Activated T-helper 1 cell treated with anti-CD3 and anti-CD28 coated beads, Interleukin-2, amount 50 U/mL, for 16 hours (primary cell): Measurements from ENCODE around the gene SLTM.
"Not testable (repeated sequence)": the region's sequence is repeated elsewhere in the genome, so short reads cannot be mapped to it uniquely, and the experiment has no call there.

Experiments used
- DNase-seq, 2 donors: peaks; one replicate each; pipeline ENCODE4 v3.0.0-alpha.2; 2020; ENCODE audit warnings: low read depth in 1 of 2, low spot score in 1 of 2

The SLTM gene

GRCh38 chr15:58929891-58930416, 3.5 kb downstream of the SLTM start:
- DNase-seq: no peak

GRCh38 chr15:58926823-58927222, 6.7 kb downstream of the SLTM start:
- no peak for DNase-seq

GRCh38 chr15:58924327-58924726, 9.2 kb downstream of the SLTM start:
- DNase-seq: no peak

GRCh38 chr15:58923696-58924300, 9.7 kb downstream of the SLTM start:
- no peak for DNase-seq

GRCh38 chr15:58923284-58923683, 10.2 kb downstream of the SLTM start:
- DNase-seq: no peak

GRCh38 chr15:58921267-58921790, 12.2 kb downstream of the SLTM start:
- DNase-seq: no peak

- DNase-seq: not testable (repeated sequence)
These were observed 13.0 kb downstream of the SLTM start for GRCh38 chr15:58920447-58920846.

- no peak for DNase-seq
These were observed 14.2 kb downstream of the SLTM start for GRCh38 chr15:58919232-58919631.

- DNase-seq: no peak
These were observed 15.2 kb downstream of the SLTM start for GRCh38 chr15:58918239-58918638.

- DNase-seq: not testable (repeated sequence)
These were observed 15.8 kb downstream of the SLTM start for GRCh38 chr15:58917613-58918129.

GRCh38 chr15:58916962-58917361, 16.5 kb downstream of the SLTM start:
- no peak for DNase-seq

GRCh38 chr15:58910456-58910855, 23.0 kb downstream of the SLTM start:
- DNase-seq: no peak

- no peak for DNase-seq
These were observed 23.9 kb downstream of the SLTM start for GRCh38 chr15:58909616-58910015.

- DNase-seq: no peak
These were observed 24.7 kb downstream of the SLTM start for GRCh38 chr15:58908550-58909309.

- DNase-seq: no peak
These were observed 32.8 kb downstream of the SLTM start for GRCh38 chr15:58900631-58901030.

- DNase-seq: no peak
These were observed 35.3 kb downstream of the SLTM start for GRCh38 chr15:58898150-58898680.

- no peak for DNase-seq
These were observed 44.1 kb downstream of the SLTM start for GRCh38 chr15:58889363-58889762.

- no peak for DNase-seq
These were observed 46.6 kb downstream of the SLTM start for GRCh38 chr15:58886921-58887320.

GRCh38 chr15:58883926-58884325, 49.6 kb downstream of the SLTM start:
- not testable (repeated sequence) for DNase-seq

GRCh38 chr15:58882243-58882642, 51.2 kb downstream of the SLTM start:
- no peak for DNase-seq

- DNase-seq: no peak
These were observed 53.2 kb downstream of the SLTM start for GRCh38 chr15:58880320-58880719.
